ENCODE results near the gene DPF3. TPM values are rescaled to one million over a fixed set of nuclear protein-coding genes. Genes with fewer than 3 reads are reported as not detected.

Gene DPF3
- total RNA-seq, 4 donors from 2014 or later = 0.22 to 5.4 (median 2.7) TPM

DNA sequence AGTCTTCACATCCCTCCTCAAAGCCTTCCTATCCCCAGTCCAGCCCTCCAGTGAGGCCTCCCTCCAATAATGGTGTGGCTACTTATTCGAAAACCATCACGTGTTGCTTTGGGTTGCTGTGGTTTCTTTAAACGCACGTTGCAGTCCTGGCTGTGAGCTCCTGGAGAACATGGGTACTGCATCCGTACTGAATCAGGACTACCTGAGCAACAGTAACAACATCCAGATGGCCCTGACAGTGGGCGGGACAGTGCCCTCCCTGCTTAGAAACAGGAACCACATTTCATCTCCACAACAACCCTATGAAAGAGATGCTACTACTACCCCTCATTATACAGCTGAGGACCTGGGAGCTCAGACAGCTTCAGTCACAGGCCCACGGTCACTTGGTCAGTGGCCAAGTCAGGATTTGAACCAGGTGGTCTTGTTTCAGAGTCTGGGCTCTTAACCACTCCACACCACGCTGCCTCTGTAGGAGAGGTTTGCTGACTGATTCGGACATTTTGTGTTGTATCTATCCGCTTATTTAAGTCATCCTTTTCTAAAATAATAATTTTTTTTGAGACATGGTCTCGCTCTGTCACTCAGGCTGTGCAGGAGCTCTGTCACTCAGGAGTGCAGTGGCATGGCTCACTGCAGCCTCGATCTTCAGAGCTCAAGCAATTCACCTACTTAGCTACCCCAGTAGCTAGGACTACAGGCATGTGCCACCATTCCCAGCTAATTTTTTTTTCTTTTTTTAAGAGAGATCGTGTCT, 104.8 kb downstream of the DPF3 start:
- H3K36me3 ChIP-seq = no peaks in the 10 kb centered on the region
- TF ChIP-seq, protein P1, sequence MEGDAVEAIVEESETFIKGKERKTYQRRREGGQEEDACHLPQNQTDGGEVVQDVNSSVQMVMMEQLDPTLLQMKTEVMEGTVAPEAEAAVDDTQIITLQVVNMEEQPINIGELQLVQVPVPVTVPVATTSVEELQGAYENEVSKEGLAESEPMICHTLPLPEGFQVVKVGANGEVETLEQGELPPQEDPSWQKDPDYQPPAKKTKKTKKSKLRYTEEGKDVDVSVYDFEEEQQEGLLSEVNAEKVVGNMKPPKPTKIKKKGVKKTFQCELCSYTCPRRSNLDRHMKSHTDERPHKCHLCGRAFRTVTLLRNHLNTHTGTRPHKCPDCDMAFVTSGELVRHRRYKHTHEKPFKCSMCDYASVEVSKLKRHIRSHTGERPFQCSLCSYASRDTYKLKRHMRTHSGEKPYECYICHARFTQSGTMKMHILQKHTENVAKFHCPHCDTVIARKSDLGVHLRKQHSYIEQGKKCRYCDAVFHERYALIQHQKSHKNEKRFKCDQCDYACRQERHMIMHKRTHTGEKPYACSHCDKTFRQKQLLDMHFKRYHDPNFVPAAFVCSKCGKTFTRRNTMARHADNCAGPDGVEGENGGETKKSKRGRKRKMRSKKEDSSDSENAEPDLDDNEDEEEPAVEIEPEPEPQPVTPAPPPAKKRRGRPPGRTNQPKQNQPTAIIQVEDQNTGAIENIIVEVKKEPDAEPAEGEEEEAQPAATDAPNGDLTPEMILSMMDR (IDR thresholded peaks at IDR 0.05) = no peak
- TF ChIP-seq POLR2A (IDR thresholded peaks at IDR 0.05) (no peak), EP300 (IDR thresholded peaks at IDR 0.05) (no peak)
- 89 to 91% methylated on average over 13 of the region's 13 CpGs for WGBS, 2 donors
- H3K9me3 ChIP-seq = no peaks in the 10 kb centered on the region
- H3K4me1 ChIP-seq = no peaks in the 10 kb centered on the region
- no peaks in the 10 kb centered on the region for H3K27me3 ChIP-seq
- H3K27ac ChIP-seq = no peak overlapping the region
- H3K4me3 ChIP-seq = no peak overlapping the region
- no peak for DNase-seq (ENCODE audit: low spot score in 2 of 2)

DNA sequence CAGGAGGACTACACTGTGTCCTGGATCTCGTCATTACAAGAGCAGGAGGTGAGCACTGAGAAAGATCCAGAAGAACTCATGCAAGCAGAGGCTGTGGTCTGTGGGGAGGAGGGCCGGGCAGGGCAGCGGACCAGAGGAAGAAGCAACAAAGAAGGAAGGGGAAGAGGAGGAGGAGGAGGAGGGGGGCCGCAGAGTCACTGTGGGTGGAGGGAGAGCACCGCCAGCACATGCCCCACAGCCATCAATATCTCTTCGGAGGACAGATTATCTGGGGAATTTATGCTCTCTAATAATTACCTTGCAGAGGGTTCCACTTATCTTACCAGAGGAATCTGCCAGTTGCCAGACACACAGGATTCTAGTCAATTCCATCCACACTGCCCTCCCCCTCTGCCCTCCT, 105.6 kb downstream of the DPF3 start:
- Histone ChIP-seq H3K4me3 (no peak overlapping the region), H3K36me3 (no peaks in the 10 kb centered on the region), H3K27ac (no peak overlapping the region), H3K4me1 (no peaks in the 10 kb centered on the region), H3K27me3 (no peaks in the 10 kb centered on the region), H3K9me3 (no peaks in the 10 kb centered on the region)
- TF ChIP-seq, protein P1 (IDR thresholded peaks at IDR 0.05) = no peak
- TF ChIP-seq POLR2A (IDR thresholded peaks at IDR 0.05) = no peak
- no peak for TF ChIP-seq EP300 (IDR thresholded peaks at IDR 0.05)
- 56 to 64% methylated on average over 6 of the region's 6 CpGs for WGBS, 2 donors
- no peak for DNase-seq (ENCODE audit: low spot score in 2 of 2)

DNA sequence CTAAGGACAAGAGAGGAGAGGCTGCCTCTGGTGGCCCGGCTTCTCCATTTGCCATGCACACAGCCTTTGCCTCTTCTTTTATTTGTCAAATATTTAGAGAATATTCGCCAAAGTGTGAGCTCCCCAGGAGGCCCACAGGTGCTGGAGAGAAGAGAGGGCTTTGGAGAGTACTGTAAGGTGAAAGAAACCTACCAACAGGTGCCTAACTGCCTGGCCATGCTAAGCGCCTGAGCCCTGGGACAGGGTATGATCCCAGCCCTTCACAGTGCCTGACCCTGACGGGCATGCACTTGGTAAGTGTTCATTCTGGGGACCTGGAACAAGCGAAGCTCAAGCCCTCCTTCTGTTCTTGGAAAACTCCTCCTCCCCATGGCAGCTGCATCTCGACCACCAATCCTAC, 106.1 kb downstream of the DPF3 start:
- Histone ChIP-seq H3K9me3 (no peaks in the 10 kb centered on the region), H3K4me1 (no peaks in the 10 kb centered on the region), H3K4me3 (no peak overlapping the region), H3K36me3 (no peaks in the 10 kb centered on the region), H3K27me3 (no peaks in the 10 kb centered on the region), H3K27ac (no peak overlapping the region)
- WGBS, 2 donors = 84 to 86% methylated on average over 6 of the region's 6 CpGs
- TF ChIP-seq POLR2A (IDR thresholded peaks at IDR 0.05) = no peak
- TF ChIP-seq, protein P1 (IDR thresholded peaks at IDR 0.05) = no peak
- TF ChIP-seq EP300 (IDR thresholded peaks at IDR 0.05) = no peak
- DNase-seq (ENCODE audit: low spot score in 2 of 2) = no peak

DNA sequence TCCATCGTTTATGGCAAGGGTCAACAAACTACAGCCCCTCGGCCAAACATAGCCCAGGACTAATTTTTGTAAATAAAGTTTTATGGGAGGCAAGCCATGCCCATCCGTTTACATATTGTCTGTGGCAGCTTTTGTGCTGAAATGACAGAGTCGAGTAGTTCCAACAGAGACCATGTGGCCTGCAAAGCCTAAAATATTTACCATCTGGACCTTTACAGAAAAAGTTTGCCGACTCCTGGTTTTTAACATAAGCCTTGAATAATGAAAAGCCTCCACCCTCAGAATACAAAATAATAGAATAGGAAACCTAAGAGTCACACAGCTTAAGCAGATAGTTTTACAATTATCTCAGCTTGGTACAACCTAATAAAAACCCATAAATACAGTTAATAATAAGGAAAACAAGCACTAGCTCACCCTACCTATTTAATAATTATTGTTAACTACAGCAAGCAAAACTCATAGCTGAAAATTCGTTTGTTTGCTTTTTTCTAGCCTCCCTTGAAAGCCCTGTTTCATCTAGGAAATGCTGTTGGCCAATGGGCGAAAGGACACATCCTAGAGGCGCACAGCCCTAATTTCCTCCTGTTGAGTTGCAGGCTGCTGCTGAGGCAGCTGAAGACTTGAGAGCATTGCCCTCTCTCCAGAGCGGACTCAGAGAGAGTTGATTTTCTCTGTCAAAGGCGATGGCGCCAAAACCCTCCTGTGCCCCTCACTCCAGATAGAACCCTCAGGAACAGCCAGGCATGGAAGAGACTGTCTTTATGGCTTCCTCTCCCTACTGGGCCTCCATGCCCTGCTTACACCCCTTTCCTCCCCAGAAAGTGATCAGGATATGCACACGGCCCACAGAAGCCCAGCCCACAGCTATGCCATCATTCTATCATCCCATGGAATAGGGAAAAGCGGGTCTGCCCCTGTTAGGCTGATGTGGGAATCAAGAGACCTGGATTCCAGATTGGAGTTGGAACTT, 107.2 kb downstream of the DPF3 start:
- WGBS, 2 donors = 72 to 77% methylated on average over 13 of the region's 13 CpGs
- DNase-seq (ENCODE audit: low spot score in 2 of 2) = no peak

More for the DNA sequence above, 107.2 kb downstream of the DPF3 start:
- TF ChIP-seq POLR2A (IDR thresholded peaks at IDR 0.05) = no peak
- TF ChIP-seq EP300 (IDR thresholded peaks at IDR 0.05) = no peak
- TF ChIP-seq, protein P1 (IDR thresholded peaks at IDR 0.05) = no peak
- Histone ChIP-seq H3K4me1 (no peaks in the 10 kb centered on the region), H3K27ac (no peak overlapping the region), H3K36me3 (no peaks in the 10 kb centered on the region), H3K27me3 (no peaks in the 10 kb centered on the region), H3K9me3 (no peaks in the 10 kb centered on the region), H3K4me3 (no peak overlapping the region)
